ENCODE results near the gene CLIP2.
"Not testable (repeated sequence)": the region's sequence is repeated elsewhere in the genome, so short reads cannot be mapped to it uniquely, and the experiment has no call there.

The CLIP2 gene

GRCh38 chr7:74289018-74289658, at the start of gene CLIP2:
Gene CLIP2, plus strand, starts transcription at chr7:74289407. Its CDS starts 28,140 bp downstream, at chr7:74317547.
- peak; percentile 80 for DNase-seq

GRCh38 chr7:74240482-74240881, 48.7 kb upstream of the CLIP2 start:
- no peak for DNase-seq

DNA sequence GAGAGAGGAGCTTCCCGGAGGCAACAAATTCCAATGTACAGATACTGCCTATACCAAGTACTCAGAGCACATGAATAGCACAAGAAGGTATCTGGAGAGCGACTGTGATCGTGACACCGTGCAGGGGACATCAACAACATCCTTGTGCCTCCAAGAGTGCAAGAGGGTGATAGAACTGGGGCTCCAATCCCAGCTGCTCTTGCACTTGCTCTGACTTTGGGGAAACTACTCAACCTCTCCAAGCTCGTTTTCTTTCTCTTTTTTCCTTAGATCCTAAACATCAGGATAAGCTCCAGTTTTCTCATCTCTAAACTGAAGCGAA, 47.1 kb upstream of the CLIP2 start:
- no peak for DNase-seq

- no peak for DNase-seq
These were observed 42.7 kb upstream of the CLIP2 start for GRCh38 chr7:74246497-74246896.

GRCh38 chr7:74248156-74248555, 41.1 kb upstream of the CLIP2 start:
- DNase-seq, result no peak

GRCh38 chr7:74249058-74249457, 40.1 kb upstream of the CLIP2 start:
- not testable (repeated sequence) for DNase-seq

DNA sequence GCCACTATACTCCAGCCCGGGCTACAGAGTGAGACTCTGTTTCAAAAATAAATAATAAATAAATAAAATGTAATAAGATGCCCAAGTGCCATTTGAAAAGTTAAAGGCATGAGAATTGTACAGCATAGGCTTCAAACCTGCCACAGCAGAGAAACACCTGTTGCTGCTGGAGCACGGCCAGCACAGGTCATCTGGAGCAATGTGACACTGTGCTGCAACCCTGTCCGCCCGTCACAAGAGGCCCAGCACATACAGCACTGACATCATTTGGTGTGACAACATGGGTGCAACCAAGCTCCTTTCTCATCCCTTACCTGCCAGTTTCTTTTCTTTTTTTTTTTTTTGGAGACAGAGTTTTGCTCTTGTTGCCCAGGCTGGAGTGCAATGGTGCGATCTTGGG, 36.3 kb upstream of the CLIP2 start:
- no peak for DNase-seq

- DNase-seq, result no peak
These were observed 35.9 kb upstream of the CLIP2 start for GRCh38 chr7:74253331-74253730.

GRCh38 chr7:74253835-74254128, 35.4 kb upstream of the CLIP2 start:
- DNase-seq, result no peak

GRCh38 chr7:74254129-74254857, 34.9 kb upstream of the CLIP2 start, which contains the start of gene RFC2:
Gene RFC2, minus strand, starts transcription at chr7:74254399. Its CDS starts 16 bp downstream, at chr7:74254383.
- peak; percentile 96 for DNase-seq

DNA sequence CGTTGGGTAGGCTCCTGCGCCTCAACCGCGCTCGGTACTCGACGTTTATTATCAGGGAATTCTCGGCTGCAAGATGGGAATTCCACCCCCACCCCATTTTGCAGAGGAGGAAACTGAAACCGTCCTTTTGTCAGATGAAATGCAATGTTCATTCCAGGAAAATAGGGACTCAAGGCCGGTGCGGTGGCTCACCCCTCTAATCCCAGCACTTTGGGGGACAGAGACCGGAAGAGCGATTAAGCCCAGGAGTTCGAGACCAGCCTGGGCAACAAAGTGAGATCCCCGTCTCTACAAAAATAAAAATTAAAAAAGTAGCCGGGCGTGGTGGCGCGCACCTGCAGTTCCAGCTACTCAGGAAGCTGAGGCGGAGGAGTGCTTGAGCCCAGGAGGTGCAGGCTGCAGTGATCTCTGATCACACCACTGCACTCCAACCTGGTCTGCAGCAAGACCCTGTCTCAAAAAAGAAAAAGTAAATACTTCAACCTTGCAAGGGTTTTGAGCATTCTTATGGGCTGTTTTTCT, 34.3 kb upstream of the CLIP2 start:
- no peak for DNase-seq

DNA sequence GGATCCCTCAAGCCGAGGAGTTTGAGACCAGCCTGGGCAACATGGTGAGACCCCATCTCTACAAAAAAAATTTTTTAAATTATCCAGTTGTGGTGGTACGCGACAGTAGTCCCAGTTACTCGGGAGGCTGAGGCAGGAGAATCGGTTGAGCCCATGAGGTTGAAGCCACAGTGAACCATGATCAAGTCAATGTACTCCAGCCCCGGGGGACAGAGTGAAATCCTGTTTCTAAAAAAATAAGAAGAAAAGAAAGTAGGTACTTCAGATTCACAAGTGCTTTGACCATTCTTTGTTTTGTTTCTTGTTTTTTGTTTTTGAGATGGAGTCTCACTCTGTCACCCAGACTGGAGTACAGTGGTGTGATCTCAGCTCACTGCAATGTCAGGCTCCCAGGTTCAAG, 33.7 kb upstream of the CLIP2 start:
- DNase-seq, result not testable (repeated sequence)

GRCh38 chr7:74256491-74257408, 32.5 kb upstream of the CLIP2 start:
- DNase-seq, result no peak

DNA sequence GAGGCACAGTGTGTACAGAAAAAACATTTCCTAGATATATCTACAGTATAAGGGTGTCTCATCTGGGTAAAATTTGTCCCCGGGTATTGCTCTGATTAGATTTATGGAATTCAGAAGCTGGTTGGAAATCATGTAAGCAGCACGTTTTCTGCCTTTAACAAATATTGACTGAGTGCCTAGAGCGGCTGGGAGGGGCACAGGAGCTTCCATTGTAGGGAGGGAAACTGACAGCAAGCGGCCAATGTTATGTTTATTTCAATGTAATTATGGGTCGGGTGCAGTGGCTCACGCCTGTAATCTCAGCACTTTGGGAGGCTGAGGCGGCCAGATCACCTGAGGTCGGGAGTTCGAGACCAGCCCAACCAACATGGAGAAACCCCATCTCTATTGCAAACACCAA, 30.6 kb upstream of the CLIP2 start:
- DNase-seq, result no peak

- no peak for DNase-seq
These were observed 26.4 kb upstream of the CLIP2 start for GRCh38 chr7:74262639-74263398.

DNA sequence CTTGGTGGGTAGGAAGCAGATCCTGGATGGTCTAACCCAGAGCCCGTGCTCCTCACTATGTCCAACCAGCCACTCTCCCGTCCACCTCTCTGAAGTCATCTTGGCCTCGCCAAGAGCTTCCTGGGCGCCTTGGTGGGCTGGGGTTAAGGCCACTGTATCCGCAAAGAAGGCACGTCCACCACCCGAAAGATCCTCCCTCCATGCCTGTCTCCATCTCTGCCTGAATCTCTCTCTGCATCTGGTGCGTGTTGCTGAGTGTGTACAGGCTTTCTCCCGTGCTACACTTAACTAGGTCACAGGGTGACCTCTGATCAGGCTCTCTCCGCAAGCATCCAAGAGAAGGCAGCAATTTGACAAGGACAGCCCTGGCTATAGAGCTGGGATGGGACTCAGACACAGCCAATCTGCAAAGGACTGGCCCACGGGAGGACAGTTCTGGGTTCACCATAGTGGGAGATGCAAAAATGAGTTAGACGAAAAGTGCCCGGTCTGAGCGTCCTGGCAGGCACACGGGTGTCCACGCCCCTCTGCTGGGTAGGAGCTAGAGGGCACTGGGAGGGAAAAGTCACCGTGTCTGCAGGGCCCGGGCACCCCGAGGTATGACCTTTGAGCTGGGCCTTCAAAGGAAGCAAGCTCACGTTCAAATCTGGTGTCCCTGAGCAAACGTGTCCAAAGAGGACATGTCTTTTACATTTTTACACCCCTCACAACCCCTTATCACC, 25.6 kb upstream of the CLIP2 start:
- no peak for DNase-seq

DNA sequence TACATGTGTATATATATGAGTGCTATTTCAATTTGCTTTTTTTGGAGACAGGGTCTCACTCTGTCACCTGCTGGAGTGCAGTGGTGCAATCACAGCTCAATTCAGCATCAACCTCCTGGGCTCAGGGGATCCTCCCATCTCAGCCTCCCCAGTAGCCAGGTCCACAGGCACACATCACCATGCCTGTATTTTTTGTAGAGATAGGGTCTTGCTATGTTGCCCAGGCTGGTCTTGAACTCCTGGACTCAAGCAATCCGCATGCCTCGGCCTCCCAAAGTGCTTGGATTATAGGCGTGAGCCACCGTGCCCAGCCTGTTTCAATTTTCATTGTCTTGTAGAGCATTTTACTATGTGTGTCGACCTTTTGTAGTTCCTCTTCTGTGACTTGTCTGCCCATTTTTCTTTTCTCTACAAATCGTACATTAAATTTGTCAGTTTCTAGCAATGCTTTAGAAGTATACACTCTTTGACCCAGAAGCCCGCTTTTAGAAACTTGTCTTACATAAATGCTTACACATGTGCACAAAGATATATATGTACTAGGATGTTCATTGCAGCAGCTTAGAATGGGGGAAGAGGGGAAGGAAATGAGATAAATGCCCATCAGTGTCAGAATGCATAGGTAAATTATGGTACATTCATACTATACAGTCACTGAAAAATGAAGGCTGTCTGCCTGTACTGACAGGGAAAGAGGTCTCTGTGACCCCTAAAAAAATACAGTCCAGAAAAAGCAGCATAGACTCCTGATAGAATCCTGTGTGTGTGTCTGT, 22.8 kb upstream of the CLIP2 start:
- no peak for DNase-seq

DNA sequence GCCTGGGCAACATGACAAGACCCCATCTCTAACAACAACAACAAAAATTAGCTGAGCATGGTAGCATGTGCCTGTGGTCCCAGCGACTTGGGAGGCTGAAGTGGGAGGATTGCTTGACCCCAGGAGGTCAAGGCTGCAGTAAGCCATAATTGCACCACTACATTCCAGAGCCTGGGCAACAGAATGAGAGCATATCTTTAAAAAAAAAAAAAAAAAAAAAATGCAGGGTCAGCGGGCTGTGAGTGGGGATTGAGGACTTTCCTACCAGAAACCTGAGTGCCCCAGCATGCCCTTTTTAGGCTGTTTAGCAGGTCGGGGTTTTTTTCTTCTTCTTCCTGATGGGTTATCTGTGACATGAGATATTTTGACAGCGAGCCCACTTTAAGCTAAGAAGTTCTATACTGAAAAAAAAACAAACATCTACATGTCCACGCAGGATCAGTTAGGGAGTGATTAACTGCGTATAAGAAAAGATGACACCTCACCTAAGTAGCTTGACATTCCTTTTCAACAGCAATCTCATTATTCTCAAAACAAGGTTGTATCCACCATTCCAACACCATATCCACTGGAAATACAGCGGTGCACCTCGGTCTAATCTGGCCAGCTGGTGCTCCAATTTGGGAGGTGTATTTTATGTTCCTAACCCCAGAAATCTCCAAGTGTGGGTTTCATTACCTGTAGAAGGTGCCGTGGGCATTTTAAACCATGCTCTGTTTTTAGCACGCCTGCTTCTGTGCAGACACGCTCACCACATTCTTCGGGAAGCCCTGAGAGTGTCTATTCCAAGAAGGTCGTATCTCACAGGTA, 21.2 kb upstream of the CLIP2 start:
- DNase-seq, result no peak

GRCh38 chr7:74269757-74270277, 19.4 kb upstream of the CLIP2 start:
- DNase-seq, result peak; percentile 52

- DNase-seq, result no peak
These were observed 17.5 kb upstream of the CLIP2 start for GRCh38 chr7:74271742-74272141.
